Right forelimb (tissue), 1 donor: Measurements from ENCODE around the gene HDGFL1.

Experiments
- DNase-seq: peaks from one replicate; pipeline ENCODE4 v3.0.0-alpha.2; 2018

The HDGFL1 gene

GRCh38 chr6:22593895-22594294, 24.5 kb downstream of the HDGFL1 start:
- no peak for DNase-seq

GRCh38 chr6:22596011-22596410, 26.6 kb downstream of the HDGFL1 start:
- no peak for DNase-seq

GRCh38 chr6:22598339-22598738, 29.0 kb downstream of the HDGFL1 start:
- DNase-seq = no peak

- no peak for DNase-seq
These were observed 30.7 kb downstream of the HDGFL1 start for GRCh38 chr6:22600059-22600458.

- no peak for DNase-seq
These were observed 32.6 kb downstream of the HDGFL1 start for GRCh38 chr6:22601984-22602383.

- DNase-seq = no peak
These were observed 36.4 kb downstream of the HDGFL1 start for GRCh38 chr6:22605736-22606135.

GRCh38 chr6:22610127-22610526, 40.8 kb downstream of the HDGFL1 start:
- no peak for DNase-seq

- DNase-seq = no peak
These were observed 42.9 kb downstream of the HDGFL1 start for GRCh38 chr6:22612236-22612635.

GRCh38 chr6:22613051-22613450, 43.7 kb downstream of the HDGFL1 start:
- DNase-seq = no peak

- DNase-seq = peak; percentile 56
These were observed 44.3 kb downstream of the HDGFL1 start for GRCh38 chr6:22613695-22614094.

- no peak for DNase-seq
These were observed 45.2 kb downstream of the HDGFL1 start for GRCh38 chr6:22614547-22614946.

GRCh38 chr6:22621028-22621427, 51.7 kb downstream of the HDGFL1 start:
- DNase-seq = no peak
